ENCODE data around the gene DGKB. TPM values are rescaled to one million over a fixed set of nuclear protein-coding genes. Genes with fewer than 3 reads are reported as not detected.

Gene DGKB
- total RNA-seq, 1 donor from 2014 or later, result not detected

DNA sequence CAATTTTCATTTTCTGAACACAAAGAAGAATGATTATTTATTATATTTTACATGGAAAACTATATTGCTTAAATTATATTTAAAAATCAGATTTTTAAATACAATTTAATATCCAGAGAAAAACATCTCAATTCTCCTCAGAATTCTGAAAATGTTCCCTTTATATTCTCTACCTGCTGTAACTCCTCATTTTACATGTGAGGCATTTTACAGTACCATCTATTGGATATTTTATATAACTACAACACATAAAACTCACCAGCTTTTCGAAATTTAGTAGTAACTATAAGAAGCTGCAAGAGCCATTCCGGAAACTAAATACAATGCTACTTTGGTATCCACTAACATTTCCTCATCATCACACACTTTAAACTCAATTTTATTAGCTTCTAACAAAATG, 264.6 kb downstream of the DGKB start:
- intact Hi-C loops (cut with DNase I), result no loop called here
- DNase-seq (ENCODE audit: low spot score in 2 of 2), result no peak
- Histone ChIP-seq H3K9me3 (no peaks in the 10 kb centered on the region), H3K27ac (no peak overlapping the region), H3K27me3 (no peaks in the 10 kb centered on the region), H3K36me3 (no peaks in the 10 kb centered on the region), H3K4me3 (no peak overlapping the region), H3K4me1 (no peaks in the 10 kb centered on the region)
- TF ChIP-seq, protein P1, sequence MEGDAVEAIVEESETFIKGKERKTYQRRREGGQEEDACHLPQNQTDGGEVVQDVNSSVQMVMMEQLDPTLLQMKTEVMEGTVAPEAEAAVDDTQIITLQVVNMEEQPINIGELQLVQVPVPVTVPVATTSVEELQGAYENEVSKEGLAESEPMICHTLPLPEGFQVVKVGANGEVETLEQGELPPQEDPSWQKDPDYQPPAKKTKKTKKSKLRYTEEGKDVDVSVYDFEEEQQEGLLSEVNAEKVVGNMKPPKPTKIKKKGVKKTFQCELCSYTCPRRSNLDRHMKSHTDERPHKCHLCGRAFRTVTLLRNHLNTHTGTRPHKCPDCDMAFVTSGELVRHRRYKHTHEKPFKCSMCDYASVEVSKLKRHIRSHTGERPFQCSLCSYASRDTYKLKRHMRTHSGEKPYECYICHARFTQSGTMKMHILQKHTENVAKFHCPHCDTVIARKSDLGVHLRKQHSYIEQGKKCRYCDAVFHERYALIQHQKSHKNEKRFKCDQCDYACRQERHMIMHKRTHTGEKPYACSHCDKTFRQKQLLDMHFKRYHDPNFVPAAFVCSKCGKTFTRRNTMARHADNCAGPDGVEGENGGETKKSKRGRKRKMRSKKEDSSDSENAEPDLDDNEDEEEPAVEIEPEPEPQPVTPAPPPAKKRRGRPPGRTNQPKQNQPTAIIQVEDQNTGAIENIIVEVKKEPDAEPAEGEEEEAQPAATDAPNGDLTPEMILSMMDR (IDR thresholded peaks at IDR 0.05), result no peak

DNA sequence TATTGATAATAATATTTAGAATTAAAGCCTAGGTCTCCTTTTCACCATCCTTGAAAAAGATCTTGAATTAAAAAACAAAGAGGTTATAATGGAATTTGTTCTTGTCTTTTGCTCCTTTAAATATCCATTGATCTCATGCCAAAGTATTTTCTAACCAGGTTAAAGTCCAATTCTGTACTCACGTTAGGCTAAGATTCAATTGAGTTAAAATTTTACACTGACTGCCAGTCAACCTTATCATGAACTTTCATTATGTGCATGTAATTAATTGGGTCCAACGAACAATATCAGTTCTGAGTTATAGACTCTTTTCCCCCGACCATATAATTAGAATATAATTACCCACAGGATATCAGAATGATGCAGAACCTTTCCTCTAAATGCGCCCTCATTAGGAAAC, 266.6 kb downstream of the DGKB start:
- Histone ChIP-seq H3K4me1 (no peaks in the 10 kb centered on the region), H3K4me3 (no peak overlapping the region), H3K27ac (no peak overlapping the region), H3K9me3 (no peaks in the 10 kb centered on the region), H3K36me3 (no peaks in the 10 kb centered on the region), H3K27me3 (no peaks in the 10 kb centered on the region)
- intact Hi-C loops (cut with DNase I), result no loop called here
- TF ChIP-seq, protein P1 (IDR thresholded peaks at IDR 0.05), result no peak
- DNase-seq (ENCODE audit: low spot score in 2 of 2), result no peak

DNA sequence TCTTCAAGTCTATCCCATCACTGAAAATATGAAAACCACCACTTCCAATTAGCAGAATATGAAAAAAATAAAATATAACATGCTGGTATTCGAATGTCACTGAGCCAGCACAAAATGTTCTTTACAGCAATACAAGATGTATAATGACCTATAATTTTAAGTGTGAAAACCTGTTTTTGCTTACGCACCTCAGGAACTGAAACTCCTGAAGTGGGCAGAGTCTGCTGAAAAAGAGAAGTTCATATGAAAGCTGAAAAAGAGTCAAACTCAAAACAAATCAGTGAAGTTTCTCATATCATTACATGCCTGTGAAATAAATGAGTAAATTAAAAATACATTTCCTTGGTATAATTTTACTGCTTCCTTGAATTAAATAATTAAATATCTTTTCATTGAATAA, 272.5 kb downstream of the DGKB start:
- intact Hi-C loops (cut with DNase I), result no loop called here
- TF ChIP-seq, protein P1 (IDR thresholded peaks at IDR 0.05), result no peak
- H3K36me3 ChIP-seq, result no peaks in the 10 kb centered on the region
- H3K4me3 ChIP-seq, result no peak overlapping the region
- DNase-seq (ENCODE audit: low spot score in 2 of 2), result no peak
- H3K27ac ChIP-seq, result no peak overlapping the region
- no peaks in the 10 kb centered on the region for H3K4me1 ChIP-seq
- no peaks in the 10 kb centered on the region for H3K9me3 ChIP-seq
- H3K27me3 ChIP-seq, result no peaks in the 10 kb centered on the region

DNA sequence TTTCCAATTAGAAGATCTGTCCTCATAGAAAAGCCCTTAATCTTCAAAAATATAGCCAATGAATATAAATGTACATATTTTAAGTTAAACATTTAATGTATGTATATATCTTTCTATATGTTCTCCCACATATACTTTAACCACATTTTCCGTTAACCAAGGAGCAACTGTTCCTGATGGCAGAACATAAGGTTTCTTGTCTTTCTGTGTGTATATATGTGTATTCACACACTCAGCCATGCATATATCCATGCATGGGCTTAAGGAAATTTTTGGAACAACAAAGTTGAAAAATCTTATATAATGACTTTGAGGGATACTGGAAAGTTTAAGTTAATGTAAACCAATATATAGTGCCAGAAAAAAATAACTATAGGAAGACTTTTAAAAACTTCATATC, 274.0 kb downstream of the DGKB start:
- Histone ChIP-seq H3K9me3 (no peaks in the 10 kb centered on the region), H3K4me3 (no peak overlapping the region), H3K27ac (no peak overlapping the region), H3K4me1 (no peaks in the 10 kb centered on the region), H3K27me3 (no peaks in the 10 kb centered on the region), H3K36me3 (no peaks in the 10 kb centered on the region)
- intact Hi-C loops (cut with DNase I), result no loop called here
- DNase-seq (ENCODE audit: low spot score in 2 of 2), result no peak
- TF ChIP-seq, protein P1 (IDR thresholded peaks at IDR 0.05), result no peak

DNA sequence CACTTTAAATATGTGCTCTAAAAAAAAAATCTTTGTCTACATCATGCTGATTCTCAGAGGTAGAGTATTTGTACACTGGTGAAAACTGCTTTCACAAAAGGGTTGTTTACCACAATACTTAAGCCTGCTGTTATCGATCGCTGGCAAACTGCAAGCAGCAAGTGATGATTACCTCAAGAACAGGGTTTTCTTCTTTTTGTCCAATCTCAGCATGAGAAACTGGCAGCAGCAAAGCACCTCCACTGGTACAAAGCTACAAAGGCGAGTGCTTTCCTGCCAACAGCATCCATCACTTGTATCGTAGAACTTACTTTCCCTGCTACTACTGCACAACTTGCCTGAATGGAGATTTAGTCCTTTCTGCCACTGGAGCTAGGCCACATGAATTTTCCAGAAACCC, 276.5 kb downstream of the DGKB start:
- no peak for DNase-seq (ENCODE audit: low spot score in 2 of 2)
- Histone ChIP-seq H3K4me1 (no peaks in the 10 kb centered on the region), H3K27me3 (no peaks in the 10 kb centered on the region), H3K36me3 (no peaks in the 10 kb centered on the region), H3K4me3 (no peak overlapping the region), H3K9me3 (no peaks in the 10 kb centered on the region), H3K27ac (no peak overlapping the region)
- TF ChIP-seq, protein P1 (IDR thresholded peaks at IDR 0.05), result no peak
- intact Hi-C loops (cut with DNase I), result no loop called here

DNA sequence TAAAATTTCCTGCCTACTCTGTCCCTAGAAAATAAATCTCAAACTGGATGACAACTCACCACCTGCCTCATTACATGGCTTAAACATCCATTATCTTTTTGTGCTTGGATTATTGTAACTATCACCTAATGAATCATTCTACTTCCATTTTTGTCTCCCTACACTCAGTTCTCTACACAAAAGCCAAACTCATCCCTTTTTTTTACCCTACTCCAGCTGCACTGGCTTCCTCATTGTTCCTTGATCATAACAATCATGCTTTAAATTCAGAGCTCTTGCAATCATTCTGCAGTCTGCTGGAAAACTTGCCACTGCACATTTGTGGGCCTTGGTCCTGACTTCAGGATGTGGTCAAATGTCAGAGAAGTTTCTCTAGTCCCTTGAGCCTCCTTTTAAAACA, 280.0 kb downstream of the DGKB start:
- no peaks in the 10 kb centered on the region for H3K4me1 ChIP-seq
- no peak overlapping the region for H3K4me3 ChIP-seq
- intact Hi-C loops (cut with DNase I), result no loop called here
- TF ChIP-seq, protein P1 (IDR thresholded peaks at IDR 0.05), result no peak
- DNase-seq (ENCODE audit: low spot score in 2 of 2), result no peak
- no peak overlapping the region for H3K27ac ChIP-seq
- H3K9me3 ChIP-seq, result no peaks in the 10 kb centered on the region
- H3K36me3 ChIP-seq, result no peaks in the 10 kb centered on the region
- H3K27me3 ChIP-seq, result no peaks in the 10 kb centered on the region

Data from ascending aorta (tissue), 2 donors.